ENCODE measurements around the gene THAP5.

The THAP5 gene

GRCh38 chr7:108535744-108536143 is 33.8 kb downstream of the THAP5 start:
- Mint-ChIP-seq H3K4me3 (no peak overlapping the region), H3K36me3 (ENCODE audit: low read depth) (peaks cover 7% of the 10 kb centered on the region), H3K9me3 (peaks cover 19% of the 10 kb centered on the region), H3K27me3 (no peaks in the 10 kb centered on the region), H3K27ac (no peak overlapping the region), H3K4me1 (ENCODE audit: low read depth) (peaks cover 6% of the 10 kb centered on the region)
- intact Hi-C loops (cut with micrococcal nuclease) = no loop called here

DNA sequence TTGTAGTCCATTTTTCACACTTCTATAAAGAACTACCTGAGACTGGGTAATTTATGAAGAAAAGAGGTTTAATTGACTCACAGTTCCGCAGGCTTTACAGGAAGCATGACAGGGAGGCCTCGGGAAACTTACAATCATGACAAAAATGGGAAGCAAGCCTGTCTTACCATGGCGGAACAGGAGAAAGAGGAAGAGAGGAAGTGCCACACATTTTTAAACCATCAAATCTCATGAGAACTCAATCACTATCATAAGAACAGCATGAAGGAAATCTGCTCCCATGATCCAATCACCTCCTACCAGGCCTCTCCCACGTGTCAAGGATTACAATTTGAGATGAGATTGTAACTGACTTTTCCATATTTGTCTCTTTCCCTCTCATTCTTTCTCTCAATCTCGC is 34.2 kb downstream of the THAP5 start:
- no peaks in the 10 kb centered on the region for H3K27me3 Mint-ChIP-seq

GRCh38 chr7:108533712-108534111 is 35.8 kb downstream of the THAP5 start:
- intact Hi-C loops (cut with micrococcal nuclease) = no loop called here
- Mint-ChIP-seq H3K27me3 (no peaks in the 10 kb centered on the region), H3K9me3 (peaks cover 19% of the 10 kb centered on the region), H3K36me3 (ENCODE audit: low read depth) (peaks cover 7% of the 10 kb centered on the region), H3K4me3 (no peak overlapping the region), H3K4me1 (ENCODE audit: low read depth) (peaks cover 6% of the 10 kb centered on the region), H3K27ac (no peak overlapping the region)

More for the DNA sequence above, 34.2 kb downstream of the THAP5 start:
- H3K9me3 Mint-ChIP-seq = peaks cover 19% of the 10 kb centered on the region
- intact Hi-C loops (cut with micrococcal nuclease) = no loop called here
- H3K36me3 Mint-ChIP-seq (ENCODE audit: low read depth) = peaks cover 7% of the 10 kb centered on the region
- H3K4me1 Mint-ChIP-seq (ENCODE audit: low read depth) = peaks cover 6% of the 10 kb centered on the region
- no peak overlapping the region for H3K27ac Mint-ChIP-seq
- no peak overlapping the region for H3K4me3 Mint-ChIP-seq

GRCh38 chr7:108529341-108529740 is 40.2 kb downstream of the THAP5 start:
- H3K27ac Mint-ChIP-seq = no peak overlapping the region
- peaks cover 4% of the 10 kb centered on the region for H3K4me1 Mint-ChIP-seq (ENCODE audit: low read depth)
- no peaks in the 10 kb centered on the region for H3K27me3 Mint-ChIP-seq
- H3K4me3 Mint-ChIP-seq = no peak overlapping the region
- peaks cover 10% of the 10 kb centered on the region for H3K36me3 Mint-ChIP-seq (ENCODE audit: low read depth)
- H3K9me3 Mint-ChIP-seq = peaks cover 3% of the 10 kb centered on the region
- intact Hi-C loops (cut with micrococcal nuclease) = loop anchor here (5.0 kb wide), 1 partner anchor 637 kb away; the partner anchor contains the start of gene DLD

DNA sequence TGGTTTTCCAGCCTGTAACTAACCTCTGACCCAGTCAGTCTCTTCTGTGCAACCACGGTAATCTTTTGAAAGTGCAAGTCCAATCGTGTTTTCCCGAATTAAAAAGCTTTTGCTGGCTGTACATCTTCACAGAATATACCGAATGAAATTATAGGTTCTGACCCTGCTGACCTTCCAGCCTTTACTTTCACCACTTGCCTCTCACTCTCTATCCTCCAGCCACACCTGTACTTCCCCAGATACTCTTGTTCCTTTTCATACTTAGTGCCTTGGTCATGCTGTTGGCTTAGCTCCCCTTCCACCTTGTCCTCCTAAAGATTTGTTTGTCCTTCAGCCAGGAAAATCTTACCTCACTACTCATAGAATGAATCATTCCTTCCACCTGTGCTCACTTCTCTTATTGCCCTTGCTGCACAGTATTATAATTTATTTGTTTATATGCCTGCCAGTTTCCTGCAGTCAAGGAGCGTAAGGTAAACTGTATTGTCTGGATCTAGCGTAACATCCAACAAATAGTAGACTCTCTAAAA is 41.3 kb downstream of the THAP5 start:
- Mint-ChIP-seq H3K27me3 (no peaks in the 10 kb centered on the region), H3K4me1 (ENCODE audit: low read depth) (peaks cover 14% of the 10 kb centered on the region), H3K4me3 (no peak overlapping the region), H3K9me3 (no peaks in the 10 kb centered on the region), H3K36me3 (ENCODE audit: low read depth) (peaks cover 17% of the 10 kb centered on the region), H3K27ac (no peak overlapping the region)
- intact Hi-C loops (cut with micrococcal nuclease) = loop anchor here (5.0 kb wide), 1 partner anchor 636 kb away; the partner anchor contains the start of gene DLD

DNA sequence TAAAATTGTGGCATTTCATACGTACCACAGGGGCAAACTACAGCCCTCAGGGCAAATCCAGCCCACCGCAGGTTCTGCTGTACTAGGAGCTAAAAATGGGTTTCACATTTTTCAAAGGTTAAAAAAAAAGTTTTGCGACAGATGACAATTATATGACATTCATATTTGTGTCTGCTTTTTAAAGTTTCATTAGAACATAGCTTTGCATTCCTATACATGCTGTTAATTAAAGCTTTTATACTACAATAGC is 42.8 kb downstream of the THAP5 start:
- Mint-ChIP-seq H3K27ac (peak overlapping the region; percentile 98), H3K27me3 (no peaks in the 10 kb centered on the region), H3K4me3 (peak overlapping the region; percentile 90), H3K9me3 (no peaks in the 10 kb centered on the region), H3K36me3 (ENCODE audit: low read depth) (peaks cover 18% of the 10 kb centered on the region), H3K4me1 (ENCODE audit: low read depth) (peaks cover 21% of the 10 kb centered on the region)
- intact Hi-C loops (cut with micrococcal nuclease) = loop anchor here (1.0 to 5.0 kb wide), 2 partner anchors 43 to 634 kb away; partner anchors contain the start of genes DLD, DNAJB9 and THAP5

- peak within 1 kb of the TSS; percentile 90 for H3K4me3 Mint-ChIP-seq
- no peaks in the 10 kb centered on the region for H3K9me3 Mint-ChIP-seq
- intact Hi-C loops (cut with micrococcal nuclease) = loop anchor here (1.0 to 5.0 kb wide), 2 partner anchors 43 to 634 kb away; partner anchors contain the start of genes DLD, DNAJB9 and THAP5
- no peaks in the 10 kb centered on the region for H3K27me3 Mint-ChIP-seq
- H3K27ac Mint-ChIP-seq = peak within 1 kb of the TSS; percentile 98
- peaks cover 23% of the 10 kb centered on the region for H3K36me3 Mint-ChIP-seq (ENCODE audit: low read depth)
- peaks cover 26% of the 10 kb centered on the region for H3K4me1 Mint-ChIP-seq (ENCODE audit: low read depth)
Measured at GRCh38 chr7:108525985-108526767, 43.3 kb downstream of the THAP5 start, which contains the start of gene PNPLA8. PNPLA8 (minus strand) TSS chr7:108526135; CDS start chr7:108515491, 10,644 bp downstream.

DNA sequence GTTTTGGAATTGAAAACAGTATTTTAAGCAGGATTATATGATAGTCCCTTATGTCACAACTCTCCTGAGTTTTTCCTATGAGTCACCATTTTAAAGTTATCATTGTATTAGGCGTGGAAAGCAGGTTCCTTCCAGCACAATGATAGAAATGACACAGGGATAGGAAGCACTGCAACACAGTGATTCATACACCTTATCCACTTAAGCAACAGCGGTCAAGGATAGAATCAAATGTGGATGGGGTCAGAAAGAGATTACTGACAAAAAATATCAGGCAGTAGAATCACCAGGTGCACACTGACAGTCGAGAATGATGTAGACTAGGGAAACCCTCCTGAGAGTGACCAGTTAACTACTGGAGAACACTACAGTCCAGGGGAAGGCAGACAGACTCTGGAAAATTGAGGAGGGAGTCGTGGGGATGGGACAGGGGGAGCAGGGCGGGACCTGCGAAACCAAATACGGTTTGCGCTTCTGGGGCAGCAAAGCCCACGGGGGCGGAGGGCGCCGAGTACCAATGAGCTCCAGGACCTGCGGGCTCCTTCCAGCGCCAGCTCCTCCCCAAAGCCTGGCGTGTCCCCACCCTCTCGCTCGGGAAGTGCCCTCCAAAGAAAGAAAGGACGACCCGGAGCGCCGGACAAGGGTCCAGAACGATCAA is 44.0 kb downstream of the THAP5 start:
- no peaks in the 10 kb centered on the region for H3K27me3 Mint-ChIP-seq
- intact Hi-C loops (cut with micrococcal nuclease) = loop anchor here (5.0 kb wide), 1 partner anchor 633 kb away; the partner anchor contains the start of gene DLD
- peaks cover 32% of the 10 kb centered on the region for H3K4me1 Mint-ChIP-seq (ENCODE audit: low read depth)

DNA sequence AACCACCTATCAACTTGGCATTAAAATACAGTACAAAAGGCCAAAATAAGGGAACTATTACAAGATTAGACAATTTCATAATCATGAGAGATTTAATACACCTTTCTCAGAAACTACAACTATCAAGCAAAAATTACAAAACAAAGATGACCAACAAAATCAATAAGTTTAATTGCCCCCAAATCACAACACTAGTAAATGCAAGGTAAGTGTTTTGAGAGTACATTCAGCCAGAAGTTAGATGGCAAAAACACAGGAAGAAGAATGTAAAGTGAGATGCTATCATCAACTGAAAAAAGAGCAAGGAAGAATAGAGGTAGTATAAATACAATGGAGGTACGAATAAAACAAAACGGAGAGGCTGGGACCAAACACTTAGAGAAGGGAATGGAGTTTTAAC is 46.7 kb downstream of the THAP5 start:
- Mint-ChIP-seq H3K27ac (peak overlapping the region; percentile 1), H3K27me3 (no peaks in the 10 kb centered on the region), H3K4me3 (no peak overlapping the region), H3K9me3 (peaks cover 8% of the 10 kb centered on the region), H3K4me1 (ENCODE audit: low read depth) (peaks cover 45% of the 10 kb centered on the region), H3K36me3 (ENCODE audit: low read depth) (peaks cover 55% of the 10 kb centered on the region)
- intact Hi-C loops (cut with micrococcal nuclease) = no loop called here

More for the DNA sequence above, 44.0 kb downstream of the THAP5 start:
- Mint-ChIP-seq H3K36me3 (ENCODE audit: low read depth) (peaks cover 30% of the 10 kb centered on the region), H3K4me3 (peak overlapping the region; percentile 90), H3K9me3 (no peaks in the 10 kb centered on the region), H3K27ac (peak overlapping the region; percentile 98)

DNA sequence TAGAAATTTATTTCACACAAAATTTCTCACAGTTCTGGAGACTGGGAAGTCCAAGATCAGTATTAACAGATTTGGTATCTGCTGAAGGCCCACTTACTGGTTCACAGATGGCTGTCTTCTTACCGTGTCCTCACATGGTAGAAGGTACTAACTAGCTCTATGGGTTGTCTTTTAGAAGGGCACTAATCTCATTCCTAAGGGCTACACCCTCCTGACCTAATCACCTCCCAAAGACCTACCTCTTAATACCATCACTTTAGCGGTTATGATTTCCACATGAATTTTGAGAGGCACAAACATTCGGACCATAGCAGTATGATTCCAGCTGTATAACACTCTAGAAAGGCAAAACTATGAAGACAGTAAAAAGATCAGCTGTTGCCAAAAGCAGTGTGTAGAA is 51.6 kb downstream of the THAP5 start:
- H3K4me3 Mint-ChIP-seq = no peak overlapping the region
- no peaks in the 10 kb centered on the region for H3K27me3 Mint-ChIP-seq
- intact Hi-C loops (cut with micrococcal nuclease) = no loop called here
- H3K4me1 Mint-ChIP-seq (ENCODE audit: low read depth) = peaks cover 42% of the 10 kb centered on the region
- peaks cover 9% of the 10 kb centered on the region for H3K9me3 Mint-ChIP-seq
- H3K27ac Mint-ChIP-seq = no peak overlapping the region
- peaks cover 52% of the 10 kb centered on the region for H3K36me3 Mint-ChIP-seq (ENCODE audit: low read depth)

DNA sequence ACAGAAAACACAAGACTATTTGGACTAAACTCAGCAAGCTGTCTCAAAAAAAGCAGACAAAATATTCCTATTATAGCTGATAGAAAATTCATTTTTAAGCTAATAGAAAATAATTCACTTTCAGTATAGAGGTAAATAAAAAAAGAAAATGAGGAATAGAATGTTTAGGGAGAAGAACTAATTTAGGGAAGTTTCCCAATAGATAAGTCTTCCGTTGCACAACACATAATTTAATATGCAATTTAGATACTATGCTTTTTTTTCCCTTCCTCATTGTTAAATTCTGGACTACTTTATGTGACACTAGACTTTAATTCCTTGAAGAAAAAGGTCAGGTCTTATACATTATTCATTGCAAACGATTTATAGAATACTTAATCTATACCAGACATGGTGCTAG is 53.9 kb downstream of the THAP5 start:
- H3K27me3 Mint-ChIP-seq = no peaks in the 10 kb centered on the region

GRCh38 chr7:108515013-108515412 is 54.5 kb downstream of the THAP5 start:
- no peaks in the 10 kb centered on the region for H3K27me3 Mint-ChIP-seq
- peaks cover 55% of the 10 kb centered on the region for H3K36me3 Mint-ChIP-seq (ENCODE audit: low read depth)
- no peak overlapping the region for H3K27ac Mint-ChIP-seq

More for the DNA sequence above, 53.9 kb downstream of the THAP5 start:
- peaks cover 55% of the 10 kb centered on the region for H3K36me3 Mint-ChIP-seq (ENCODE audit: low read depth)
- peaks cover 27% of the 10 kb centered on the region for H3K4me1 Mint-ChIP-seq (ENCODE audit: low read depth)
- H3K4me3 Mint-ChIP-seq = no peak overlapping the region
- H3K9me3 Mint-ChIP-seq = peaks cover 9% of the 10 kb centered on the region
- intact Hi-C loops (cut with micrococcal nuclease) = no loop called here
- no peak overlapping the region for H3K27ac Mint-ChIP-seq

More at GRCh38 chr7:108515013-108515412, 54.5 kb downstream of the THAP5 start:
- Mint-ChIP-seq H3K4me3 (no peak overlapping the region), H3K4me1 (ENCODE audit: low read depth) (peaks cover 22% of the 10 kb centered on the region), H3K9me3 (peaks cover 9% of the 10 kb centered on the region)
- intact Hi-C loops (cut with micrococcal nuclease) = no loop called here

Data from dendritic cell treated with granulocyte-macrophage colony-stimulating factor and Interleukin-4, amounts not matched to agents 40 ng/mL and 50 ng/mL, for 4 days (primary cell).